ENCODE results near the gene ZNF3.

Gene ZNF3

DNA sequence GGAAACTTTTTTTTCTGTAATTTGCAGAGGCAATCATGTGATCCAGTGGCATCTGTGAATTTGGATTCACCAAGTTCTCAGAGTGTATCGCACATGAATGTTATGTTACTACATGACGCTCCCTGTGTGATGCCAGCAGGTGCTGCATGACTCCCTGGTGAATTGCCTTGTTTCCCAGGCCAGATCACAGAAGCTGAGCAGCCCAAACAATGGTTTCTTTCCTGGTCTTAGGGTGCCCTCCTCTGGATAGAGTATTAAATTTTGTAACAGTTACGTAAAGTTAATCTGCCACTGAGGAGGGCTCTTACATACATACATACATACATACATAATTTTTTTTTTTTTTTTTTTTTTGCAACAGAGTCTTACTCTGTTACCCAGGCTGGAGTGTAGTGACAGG, 28.3 kb downstream of the ZNF3 start:
- DNase-seq (ENCODE audit: low spot score): peak; percentile 63

DNA sequence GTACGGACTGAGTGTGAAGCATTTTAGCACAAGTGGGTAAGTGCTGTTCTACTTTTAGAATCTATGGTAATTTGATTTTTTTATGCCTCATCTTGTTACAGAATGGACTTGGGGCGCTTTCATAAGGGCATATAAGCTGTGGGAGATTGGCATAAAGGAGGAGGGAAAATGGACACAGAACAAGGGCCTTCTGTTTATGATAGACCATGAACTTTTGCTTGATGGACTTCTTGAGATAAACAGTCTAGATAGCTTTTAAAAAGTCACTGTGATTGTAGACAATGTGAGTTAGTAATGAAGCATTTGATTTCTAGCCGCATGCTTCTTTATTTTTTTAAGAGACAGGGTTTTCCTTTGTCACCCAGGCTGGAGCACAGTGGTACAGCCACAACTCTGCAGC, 29.9 kb downstream of the ZNF3 start:
- no peak for DNase-seq (ENCODE audit: low spot score)

DNA sequence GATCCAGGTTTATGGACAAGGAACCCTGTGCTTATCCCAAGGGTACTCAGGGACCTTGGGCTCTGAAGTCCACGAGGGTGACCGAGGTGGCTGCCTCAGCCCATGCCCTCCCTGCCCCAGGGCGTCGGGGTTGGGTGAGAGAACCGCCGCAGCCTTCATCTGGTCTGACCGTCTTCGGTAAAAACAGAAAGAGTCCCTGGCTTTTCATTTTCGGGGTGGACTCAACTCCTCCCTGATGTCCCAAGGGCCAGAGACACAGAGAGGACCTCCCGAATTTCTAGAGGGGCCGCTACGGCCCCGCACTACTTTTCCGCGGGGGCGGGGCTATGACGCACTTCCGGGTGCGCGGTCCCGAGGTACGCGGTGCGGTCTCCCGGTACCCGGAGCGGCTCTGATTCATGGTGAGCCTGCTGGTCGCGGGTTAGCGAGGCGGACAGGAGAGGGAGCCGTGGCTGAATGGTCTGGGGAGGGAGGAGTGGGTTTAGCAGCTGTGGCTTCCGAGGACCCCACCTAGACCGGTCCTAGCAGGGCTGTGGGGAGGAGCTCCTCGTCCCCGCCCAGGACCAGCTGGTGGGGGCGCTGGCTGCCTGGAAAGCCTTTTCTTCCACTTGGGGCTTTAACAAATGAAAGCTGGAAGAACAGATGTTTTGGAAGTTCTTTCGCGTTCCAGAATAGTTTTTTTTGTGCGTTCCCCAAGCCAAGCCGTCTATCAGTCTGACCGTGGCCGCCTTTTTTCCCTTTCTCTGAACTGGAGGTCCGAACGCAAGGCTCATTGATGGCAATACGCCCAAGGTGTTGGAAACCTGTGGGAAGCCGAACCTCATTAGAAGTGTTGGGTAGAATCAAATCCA, 31.9 kb downstream of the ZNF3 start, which contains the start of gene ZSCAN21:
Gene ZSCAN21 (plus strand): TSS at position 334 of the 851 bp plus-strand sequence. CDS start 7,233 bp downstream, outside the sequence.
- peak; percentile 87 for DNase-seq (ENCODE audit: low spot score)

DNA sequence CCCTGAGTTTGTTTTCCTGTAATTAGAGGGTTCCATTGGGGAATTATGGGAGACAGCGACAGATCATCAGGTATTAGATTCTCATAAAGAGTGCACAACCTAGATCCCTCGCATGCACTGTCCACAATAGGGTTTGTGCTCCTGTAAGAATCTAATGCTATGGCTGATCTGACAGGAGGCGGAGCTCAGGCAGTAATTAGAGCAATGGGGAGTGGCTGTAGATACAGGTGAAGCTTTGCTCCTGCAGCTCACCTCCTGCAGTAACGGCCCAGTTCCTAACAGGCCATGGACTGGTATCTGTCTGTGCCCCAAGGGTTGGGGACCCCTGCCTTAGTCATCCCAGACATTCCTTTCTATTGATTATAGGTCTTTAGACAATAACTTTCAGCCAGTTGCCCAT, 32.8 kb downstream of the ZNF3 start:
- no peak for DNase-seq (ENCODE audit: low spot score)

DNA sequence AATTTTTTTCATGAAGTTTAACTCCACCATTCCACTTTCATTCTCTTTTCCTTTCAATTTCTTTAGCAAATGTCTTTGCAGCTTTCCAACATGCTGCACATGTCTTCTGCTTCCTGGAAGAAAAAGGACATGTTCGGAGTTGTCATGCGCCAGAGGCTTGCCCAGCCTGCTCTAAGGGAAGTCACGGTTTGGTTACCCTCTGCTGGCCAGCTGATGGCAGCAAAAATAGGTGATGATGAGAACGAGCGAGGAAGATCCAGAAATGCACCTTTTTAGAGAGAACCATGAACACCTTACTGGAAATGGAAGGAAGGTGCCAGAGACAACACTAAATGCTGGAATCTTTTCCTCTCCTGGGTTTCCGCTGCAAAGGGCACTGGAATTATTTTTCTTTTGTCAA, 36.8 kb downstream of the ZNF3 start:
- DNase-seq (ENCODE audit: low spot score): no peak

DNA sequence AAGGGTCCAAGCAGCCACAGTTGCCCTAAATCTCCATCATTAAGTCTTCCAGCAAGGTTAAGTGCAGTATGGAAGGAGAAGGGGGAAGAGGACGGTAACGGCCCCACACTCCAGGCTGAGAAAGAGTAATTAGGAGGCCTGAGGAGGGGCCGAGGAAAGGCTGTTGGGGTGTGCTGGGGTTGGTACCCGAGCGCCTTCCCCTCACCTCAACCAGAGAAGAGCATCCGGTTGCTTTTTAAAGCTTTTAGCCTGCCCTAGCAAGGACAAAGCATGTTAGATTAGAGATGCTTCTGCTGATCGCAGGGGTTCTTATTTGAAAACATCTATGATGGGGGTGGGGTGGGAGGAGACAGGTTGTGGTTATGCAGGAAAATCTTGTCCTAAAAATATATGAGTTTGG, 40.9 kb downstream of the ZNF3 start:
- DNase-seq (ENCODE audit: low spot score): no peak

DNA sequence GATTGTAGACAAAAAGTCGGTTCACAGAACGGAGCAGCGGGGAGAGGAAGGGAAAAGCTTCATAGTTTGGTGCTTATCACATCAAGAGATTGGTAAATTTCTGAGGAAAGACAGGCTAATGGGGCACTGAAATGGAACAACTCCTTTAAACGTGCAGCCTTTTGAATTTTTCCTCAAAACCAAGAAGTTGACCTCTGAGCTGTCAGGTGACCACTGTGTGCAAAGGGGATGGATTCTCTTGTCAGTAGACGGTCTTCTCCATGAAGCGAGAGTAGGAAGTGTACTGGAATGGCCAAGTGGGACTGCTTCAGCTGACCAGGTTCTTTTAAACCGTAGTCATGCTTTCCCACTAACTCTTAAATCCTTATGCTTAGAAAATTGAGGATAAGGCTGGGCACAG, 43.2 kb downstream of the ZNF3 start:
- DNase-seq (ENCODE audit: low spot score): no peak

DNA sequence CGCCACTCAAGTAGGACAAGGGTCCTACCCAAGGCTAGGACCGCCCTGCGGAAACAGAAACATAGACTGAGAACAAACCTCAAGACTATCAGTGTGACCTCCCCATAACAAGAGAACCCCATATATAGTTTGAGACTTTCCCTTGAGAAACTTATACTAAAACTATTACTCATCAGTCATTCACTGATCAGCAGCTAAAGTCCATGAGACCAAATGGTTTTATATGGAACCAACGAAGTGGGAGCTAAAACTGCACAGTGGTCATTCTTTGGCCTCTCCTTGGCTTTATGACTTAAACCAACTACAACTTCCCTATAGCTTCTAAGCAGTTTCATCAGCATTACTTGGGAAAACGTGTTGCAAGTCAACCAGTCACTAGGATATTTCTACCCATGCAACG, 45.6 kb downstream of the ZNF3 start:
- no peak for DNase-seq (ENCODE audit: low spot score)

DNA sequence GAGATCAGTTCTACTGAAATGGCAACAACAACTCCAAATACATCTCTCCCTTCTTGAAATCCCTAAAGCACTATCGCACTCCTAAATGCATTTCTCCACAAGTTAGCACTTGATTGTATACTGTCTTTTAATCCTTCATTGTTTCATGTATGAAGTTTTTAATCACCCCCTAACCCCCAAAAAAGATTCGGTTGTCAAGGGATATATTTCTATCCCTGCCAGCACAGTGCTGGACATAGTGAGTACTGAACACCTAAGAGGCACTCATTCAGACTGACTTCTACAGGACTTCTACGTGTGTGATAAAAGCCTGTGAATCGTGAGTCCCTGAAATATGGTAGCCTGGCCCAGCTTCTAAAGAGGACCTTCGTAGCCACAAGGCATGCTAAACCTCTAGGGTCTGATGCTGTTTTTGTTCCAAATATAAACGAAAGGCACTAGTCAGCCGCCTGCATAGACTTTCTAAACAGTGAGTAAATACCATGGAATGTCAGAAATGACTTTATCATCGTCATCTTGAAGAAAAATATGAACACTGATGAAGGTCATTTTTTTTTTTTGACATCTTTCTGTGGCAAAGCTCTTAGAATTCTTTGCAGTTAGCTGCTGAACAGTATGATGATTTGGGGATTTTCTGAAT, 46.5 kb downstream of the ZNF3 start:
- no peak for DNase-seq (ENCODE audit: low spot score)

DNA sequence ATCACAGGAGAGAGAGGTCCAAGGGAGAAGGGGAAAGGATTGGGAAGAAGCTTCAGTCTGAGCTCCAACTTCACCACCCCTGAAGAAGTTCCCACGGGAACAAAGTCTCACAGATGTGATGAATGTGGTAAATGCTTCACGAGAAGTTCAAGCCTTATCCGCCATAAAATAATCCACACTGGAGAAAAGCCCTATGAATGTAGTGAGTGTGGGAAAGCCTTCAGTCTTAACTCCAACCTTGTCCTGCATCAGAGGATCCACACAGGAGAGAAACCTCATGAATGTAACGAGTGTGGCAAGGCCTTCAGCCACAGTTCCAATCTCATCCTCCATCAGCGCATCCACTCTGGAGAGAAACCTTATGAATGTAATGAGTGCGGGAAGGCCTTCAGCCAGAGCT, 48.0 kb downstream of the ZNF3 start:
- no peak for DNase-seq (ENCODE audit: low spot score)

DNA sequence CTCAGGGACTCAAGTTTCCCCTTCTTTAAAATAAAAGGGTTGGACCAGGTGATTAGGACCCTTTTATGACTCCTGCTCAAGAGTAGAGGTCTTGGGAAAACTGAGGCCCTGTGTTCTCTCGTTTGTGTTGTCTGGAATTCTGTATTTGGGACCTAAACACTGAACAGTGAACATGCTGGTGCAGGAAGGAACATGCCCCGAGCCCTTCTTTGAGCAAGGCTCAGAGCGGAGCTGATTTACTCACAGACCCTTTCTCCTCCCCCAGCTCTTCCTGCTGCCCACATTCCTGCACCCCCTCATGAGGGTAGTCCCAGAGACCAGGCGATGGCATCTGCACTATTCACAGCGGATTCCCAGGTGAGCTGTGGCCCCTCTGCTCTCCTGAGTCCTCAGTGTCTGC, 51.9 kb downstream of the ZNF3 start:
- no peak for DNase-seq (ENCODE audit: low spot score)

DNA sequence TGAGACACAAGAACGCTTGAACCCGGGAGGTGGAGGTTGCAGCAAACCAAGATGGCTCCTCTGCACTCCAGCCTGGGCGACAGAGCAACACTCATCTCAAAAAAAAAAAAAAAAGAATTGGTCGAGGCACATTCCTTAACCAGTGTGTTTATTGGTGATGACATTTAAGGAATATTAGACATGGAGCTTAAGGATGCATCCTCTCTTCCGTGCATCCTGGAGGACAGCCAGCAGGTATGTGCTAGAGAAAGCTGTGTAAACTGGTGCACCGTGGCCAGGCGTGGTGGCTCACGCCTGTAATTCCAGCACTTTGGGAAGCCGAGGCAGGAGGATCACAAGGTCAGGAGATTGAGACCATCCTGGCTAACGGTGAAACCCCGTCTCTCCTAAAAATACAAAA, 54.3 kb downstream of the ZNF3 start:
- no peak for DNase-seq (ENCODE audit: low spot score)

DNA sequence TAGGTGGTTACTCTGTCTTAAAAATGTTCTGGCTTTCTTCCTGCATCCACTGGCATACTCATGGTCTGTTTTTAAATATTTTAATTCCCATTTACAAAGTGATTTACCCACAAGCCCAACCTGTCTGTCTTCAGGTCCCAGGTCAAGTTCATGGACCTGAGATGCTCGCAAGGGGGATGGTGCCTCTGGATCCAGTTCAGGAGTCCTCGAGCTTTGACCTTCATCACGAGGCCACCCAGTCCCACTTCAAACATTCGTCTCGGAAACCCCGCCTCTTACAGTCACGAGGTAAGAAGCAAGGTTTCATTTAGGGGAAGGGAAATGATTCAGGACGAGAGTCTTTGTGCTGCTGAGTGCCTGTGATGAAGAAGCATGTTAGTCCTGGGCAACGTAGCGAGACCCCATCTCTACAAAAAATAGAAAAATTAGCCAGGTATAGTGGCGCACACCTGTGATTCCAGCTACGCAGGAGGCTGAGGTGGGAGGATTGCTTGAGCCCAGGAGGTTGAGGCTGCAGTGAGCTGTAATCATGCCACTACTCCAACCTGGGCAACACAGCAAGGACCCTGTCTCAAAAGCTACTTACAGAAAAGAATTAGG, 57.4 kb downstream of the ZNF3 start:
- no peak for DNase-seq (ENCODE audit: low spot score)

DNA sequence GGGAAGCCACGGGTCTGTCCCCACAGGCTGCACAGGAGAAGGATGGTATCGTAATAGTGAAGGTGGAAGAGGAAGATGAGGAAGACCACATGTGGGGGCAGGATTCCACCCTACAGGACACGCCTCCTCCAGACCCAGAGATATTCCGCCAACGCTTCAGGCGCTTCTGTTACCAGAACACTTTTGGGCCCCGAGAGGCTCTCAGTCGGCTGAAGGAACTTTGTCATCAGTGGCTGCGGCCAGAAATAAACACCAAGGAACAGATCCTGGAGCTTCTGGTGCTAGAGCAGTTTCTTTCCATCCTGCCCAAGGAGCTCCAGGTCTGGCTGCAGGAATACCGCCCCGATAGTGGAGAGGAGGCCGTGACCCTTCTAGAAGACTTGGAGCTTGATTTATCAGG, 58.0 kb downstream of the ZNF3 start:
- no peak for DNase-seq (ENCODE audit: low spot score)

DNA sequence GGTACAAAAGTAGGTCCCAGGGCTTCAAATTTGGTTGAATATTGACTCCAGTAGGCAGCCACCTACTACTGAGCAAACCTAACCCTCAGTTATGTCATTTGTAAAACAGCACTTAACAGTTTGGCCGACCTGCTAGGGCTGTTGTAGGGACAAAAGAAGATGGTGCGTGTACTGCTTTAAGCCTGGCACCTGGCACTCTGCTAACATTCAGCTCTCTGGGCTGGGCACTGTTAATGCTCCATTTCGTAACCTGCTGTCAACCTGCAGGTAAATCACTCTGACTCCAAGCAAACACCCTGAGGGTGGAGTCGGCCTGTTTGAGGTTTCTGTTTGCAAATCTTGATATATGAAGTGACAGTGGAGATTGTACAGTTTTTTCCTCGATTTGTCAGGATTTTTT, 58.9 kb downstream of the ZNF3 start:
- no peak for DNase-seq (ENCODE audit: low spot score)

DNA sequence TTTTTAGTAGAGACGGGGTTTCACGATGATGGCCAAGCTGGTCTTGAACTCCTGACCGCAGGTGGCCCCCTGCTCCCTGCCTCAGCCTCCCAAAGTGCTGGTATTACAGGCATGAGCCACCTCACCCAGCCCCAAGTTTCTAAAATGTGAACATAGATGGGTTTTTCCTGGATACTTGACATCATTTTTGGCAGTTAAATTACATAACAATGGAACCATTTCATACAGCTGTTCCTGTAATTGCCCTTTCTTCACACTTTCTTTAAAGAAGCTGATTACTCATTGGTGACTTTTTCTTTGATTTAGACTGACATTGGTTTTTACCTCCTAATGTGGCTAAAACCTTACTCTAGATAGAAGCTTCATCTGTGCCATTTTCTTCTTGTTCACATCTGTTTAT, 60.2 kb downstream of the ZNF3 start:
- no peak for DNase-seq (ENCODE audit: low spot score)
